HEK293T (cell line): ENCODE measurements around the gene PLBD2.

Experiments used
- CTCF ChIA-PET: fragments of 350-600 bp; formaldehyde crosslinking; extraction: SDS; loops from one replicate; lab custom pipeline; 2021; ENCODE audit warnings: antibody characterized with exemption, inconsistent platforms; lab: Yijun Ruan, JAX
- POLR2A ChIA-PET: fragments of 350-600 bp; formaldehyde crosslinking; extraction: SDS; loops from one replicate; lab custom pipeline; 2020; ENCODE audit warnings: antibody characterized with exemption, inconsistent platforms; lab: Yijun Ruan, JAX
- DNase-seq: peaks from one replicate; pipeline ENCODE4 v3.0.0; 2012; ENCODE audit warnings: mixed read lengths; ENCODE audit errors: extremely low spot score
- ARNT ChIP-seq: fragments of 450-650 bp; IDR thresholded peaks from 2 replicates; pipeline ENCODE4 v1.6.1; 2017; ENCODE audit warnings: mild to moderate bottlenecking
- BHLHE40 ChIP-seq: fragments of 450-650 bp; IDR thresholded peaks from 2 replicates; pipeline ENCODE4 v1.6.1; 2016; ENCODE audit warnings: mild to moderate bottlenecking, moderate library complexity, borderline replicate concordance
- CTBP1 ChIP-seq: fragments of 450-650 bp; IDR thresholded peaks from 2 replicates; pipeline ENCODE4 v1.6.1; 2016; ENCODE audit warnings: borderline replicate concordance
- ELF4 ChIP-seq: fragments of 450-650 bp; IDR thresholded peaks from 2 replicates; pipeline ENCODE4 v1.6.1; 2017; ENCODE audit warnings: antibody characterized with exemption
- FOXA1 ChIP-seq: fragments of 450-650 bp; IDR thresholded peaks from 2 replicates; pipeline ENCODE4 v1.6.1; 2016; ENCODE audit warnings: mild to moderate bottlenecking
- FOXK2 ChIP-seq: fragments of 450-650 bp; IDR thresholded peaks from 2 replicates; pipeline ENCODE4 v1.6.1; 2016; ENCODE audit warnings: mild to moderate bottlenecking
- FOXM1 ChIP-seq: fragments of 450-650 bp; IDR thresholded peaks from 2 replicates; pipeline ENCODE4 v1.6.1; 2017; ENCODE audit warnings: mild to moderate bottlenecking, borderline replicate concordance
- HDGF ChIP-seq: fragments of 450-650 bp; IDR thresholded peaks from 2 replicates; pipeline ENCODE4 v1.6.1; 2017; ENCODE audit warnings: antibody characterized with exemption, borderline replicate concordance
- L3MBTL2 ChIP-seq: fragments of 450-650 bp; conservative IDR thresholded peaks from 2 replicates; pipeline ENCODE4 v1.6.1; 2016; ENCODE audit warnings: mild to moderate bottlenecking
- LEF1 ChIP-seq: fragments of 450-650 bp; IDR thresholded peaks from 2 replicates; pipeline ENCODE4 v1.6.1; 2017; ENCODE audit warnings: mild to moderate bottlenecking, borderline replicate concordance
- NFRKB ChIP-seq: fragments of 450-650 bp; IDR thresholded peaks from 2 replicates; pipeline ENCODE4 v1.6.1; 2016; ENCODE audit warnings: mild to moderate bottlenecking, moderate library complexity
- SP1 ChIP-seq: fragments of 450-650 bp; IDR thresholded peaks from 2 replicates; pipeline ENCODE4 v1.6.1; 2017
- SUZ12 ChIP-seq: fragments of 450-650 bp; IDR thresholded peaks from 2 replicates; pipeline ENCODE4 v1.6.1; 2016; ENCODE audit warnings: mild to moderate bottlenecking
- TARDBP ChIP-seq: fragments of 450-650 bp; IDR thresholded peaks from 2 replicates; pipeline ENCODE4 v1.6.1; 2016
- ZNF384 ChIP-seq: fragments of 450-650 bp; IDR thresholded peaks from 2 replicates; pipeline ENCODE4 v1.6.1; 2016
- TF ChIP-seq, protein P1 (sequence below): fragments of 450-650 bp; IDR thresholded peaks from 2 replicates; pipeline ENCODE4 v1.6.1; 2016

Gene PLBD2

DNA sequence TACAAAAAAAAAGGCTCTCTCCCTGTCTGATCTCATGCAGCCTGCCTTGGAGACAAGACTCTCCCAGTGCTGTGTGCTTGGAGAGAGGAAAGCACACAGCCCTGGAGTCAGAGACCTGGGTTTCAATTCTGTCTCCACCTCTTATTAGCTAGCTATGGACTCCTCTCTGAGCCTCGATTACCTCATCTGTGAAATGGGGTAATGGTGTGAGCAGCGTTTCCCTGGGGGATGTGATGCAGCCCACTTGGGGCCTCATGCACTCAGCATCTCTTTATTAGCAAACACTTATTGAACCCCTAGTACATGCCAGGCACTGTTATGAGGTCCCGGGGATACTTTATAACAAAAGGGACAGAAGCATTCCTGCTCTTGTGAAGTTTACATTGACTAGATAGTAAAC is 32.8 kb downstream of the PLBD2 start:
- no peak for TF ChIP-seq FOXA1
- no peak for TF ChIP-seq ZNF384
- TF ChIP-seq HDGF = no peak
- TF ChIP-seq FOXK2 = no peak
- no peak for TF ChIP-seq LEF1
- TF ChIP-seq SP1 = no peak
- TF ChIP-seq FOXM1 = no peak
- no peak for TF ChIP-seq L3MBTL2
- TF ChIP-seq ARNT = no peak
- TF ChIP-seq, protein P1, sequence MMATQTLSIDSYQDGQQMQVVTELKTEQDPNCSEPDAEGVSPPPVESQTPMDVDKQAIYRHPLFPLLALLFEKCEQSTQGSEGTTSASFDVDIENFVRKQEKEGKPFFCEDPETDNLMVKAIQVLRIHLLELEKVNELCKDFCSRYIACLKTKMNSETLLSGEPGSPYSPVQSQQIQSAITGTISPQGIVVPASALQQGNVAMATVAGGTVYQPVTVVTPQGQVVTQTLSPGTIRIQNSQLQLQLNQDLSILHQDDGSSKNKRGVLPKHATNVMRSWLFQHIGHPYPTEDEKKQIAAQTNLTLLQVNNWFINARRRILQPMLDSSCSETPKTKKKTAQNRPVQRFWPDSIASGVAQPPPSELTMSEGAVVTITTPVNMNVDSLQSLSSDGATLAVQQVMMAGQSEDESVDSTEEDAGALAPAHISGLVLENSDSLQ = no peak
- no peak for TF ChIP-seq ELF4
- no peak for TF ChIP-seq TARDBP
- no peak for TF ChIP-seq NFRKB
- TF ChIP-seq BHLHE40 = no peak
- TF ChIP-seq SUZ12 = no peak
- no peak for TF ChIP-seq CTBP1
- CTCF ChIA-PET = no interaction called here
- DNase-seq = no peak
- POLR2A ChIA-PET = no interaction called here

DNA sequence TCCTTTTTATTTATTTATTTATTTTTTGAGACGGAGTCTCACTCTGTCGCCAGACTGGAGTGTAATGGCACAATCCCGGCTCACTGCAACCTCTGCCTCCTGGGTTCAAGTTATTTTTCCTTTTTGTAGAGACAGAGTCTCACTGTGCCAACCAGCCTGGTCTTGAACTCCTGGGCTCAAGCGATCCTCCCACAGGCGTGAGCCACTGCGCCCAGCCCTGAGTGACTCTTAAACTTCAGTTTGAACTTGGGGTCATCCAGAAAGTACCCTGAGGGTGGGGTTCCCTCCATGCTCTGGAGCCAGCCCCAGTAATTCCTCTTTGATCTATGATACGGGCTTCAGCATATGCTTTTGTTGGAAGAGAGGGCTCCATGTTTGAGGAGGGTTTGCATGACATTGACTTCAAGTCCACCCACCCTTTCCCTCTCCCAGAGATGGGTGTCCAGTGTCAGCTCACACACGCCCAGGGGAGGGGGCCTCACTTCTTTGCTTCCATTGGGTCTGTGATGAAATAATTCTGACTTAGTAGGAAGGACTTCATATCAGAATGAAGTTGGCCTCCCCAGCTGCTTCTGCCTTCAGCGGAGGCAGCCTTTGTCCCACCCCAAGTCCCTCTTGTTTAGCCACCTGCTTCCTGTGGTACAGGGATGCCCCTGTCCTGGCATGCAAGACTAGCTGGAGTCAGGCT is 33.4 kb downstream of the PLBD2 start:
- CTCF ChIA-PET = no interaction called here

DNA sequence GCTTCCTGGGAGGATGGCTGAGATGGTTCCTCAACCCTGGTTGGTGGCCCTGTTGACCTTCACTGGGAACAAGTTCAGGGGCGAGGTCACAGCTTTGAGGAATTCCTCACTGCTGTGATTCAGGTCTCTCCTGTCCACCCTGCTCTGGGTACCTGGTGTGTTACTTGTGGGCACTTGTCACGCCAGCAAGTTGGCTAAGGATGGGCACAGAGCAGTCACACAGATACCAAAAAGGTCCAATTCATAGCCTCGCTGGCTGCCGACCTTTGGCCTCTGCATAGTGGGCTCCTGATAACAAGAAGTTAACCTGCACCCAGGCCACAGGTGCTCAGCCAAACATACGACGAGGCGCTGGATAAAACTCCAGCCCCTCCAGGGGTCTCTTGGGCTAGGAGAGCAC is 34.1 kb downstream of the PLBD2 start:
- no peak for DNase-seq
- ChIA-PET POLR2A (no interaction called here), CTCF (no interaction called here)
- TF ChIP-seq FOXK2 (no peak), FOXA1 (no peak), CTBP1 (no peak), NFRKB (no peak)

More for the DNA sequence above, 33.4 kb downstream of the PLBD2 start:
- TF ChIP-seq, protein P1 = no peak
- TF ChIP-seq SUZ12 = no peak
- no peak for TF ChIP-seq NFRKB
- no peak for TF ChIP-seq L3MBTL2
- no peak for TF ChIP-seq SP1
- no peak for TF ChIP-seq ZNF384
- no peak for TF ChIP-seq LEF1
- no peak for DNase-seq
- POLR2A ChIA-PET = no interaction called here

DNA sequence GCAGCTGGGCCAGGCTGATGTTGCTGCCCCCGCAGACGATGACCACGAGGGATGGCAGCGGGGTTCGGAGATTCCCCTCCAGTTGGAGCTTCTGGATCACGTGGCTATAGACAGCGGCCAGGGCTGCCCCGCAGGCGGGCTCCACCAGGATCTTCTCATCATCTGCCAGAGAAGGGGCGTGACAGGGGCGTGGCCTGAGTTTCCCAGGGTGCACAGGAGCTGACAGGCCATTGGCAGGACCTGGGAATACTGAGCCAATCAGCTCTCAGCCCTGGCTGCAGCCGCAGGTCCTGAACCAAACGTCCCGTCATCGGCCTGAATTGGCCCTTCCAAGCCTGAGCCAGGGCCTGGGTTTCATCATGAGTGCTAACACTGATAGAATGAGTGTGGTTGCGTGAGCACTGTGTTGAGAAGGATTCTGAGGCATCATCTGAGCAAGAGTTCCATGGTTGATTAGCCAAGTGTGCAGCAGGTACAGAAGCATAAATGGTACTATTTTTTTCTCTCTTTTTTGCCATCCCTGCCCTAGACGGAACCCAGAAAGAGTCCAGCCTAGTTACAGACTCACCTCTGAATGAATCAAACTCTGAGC is 34.7 kb downstream of the PLBD2 start:
- DNase-seq = peak; percentile 82
- POLR2A ChIA-PET = no interaction called here
- CTCF ChIA-PET = no interaction called here
- TF ChIP-seq, protein P1 = peak; percentile 66
- no peak for TF ChIP-seq SP1

DNA sequence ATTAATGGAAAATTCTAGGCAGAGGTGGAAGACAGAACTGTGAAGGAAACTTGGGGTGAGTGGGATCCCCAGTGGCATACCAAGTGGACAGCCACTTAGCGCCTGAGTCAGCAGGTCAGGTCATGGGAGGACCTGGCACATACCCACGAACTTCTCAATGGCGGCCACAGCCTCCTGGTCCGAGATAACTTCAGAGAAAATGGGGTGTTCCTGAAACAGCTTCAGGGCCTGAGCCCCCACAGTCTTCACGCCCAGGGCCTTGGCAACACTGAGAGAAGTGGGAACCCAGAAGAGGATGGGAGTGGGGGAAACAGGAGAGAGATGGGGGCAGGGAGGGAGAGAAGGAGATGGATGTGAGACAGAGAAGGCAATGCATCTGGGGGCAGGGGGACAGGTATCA is 35.4 kb downstream of the PLBD2 start:
- ChIA-PET CTCF (no interaction called here), POLR2A (no interaction called here)
- DNase-seq = no peak
- TF ChIP-seq HDGF (no peak), LEF1 (no peak), SUZ12 (no peak), L3MBTL2 (no peak), NFRKB (no peak), FOXK2 (no peak), SP1 (no peak), TARDBP (no peak), FOXM1 (no peak), ZNF384 (no peak), ARNT (no peak), CTBP1 (no peak), FOXA1 (no peak), ELF4 (no peak), BHLHE40 (no peak)
- TF ChIP-seq, protein P1 = no peak

DNA sequence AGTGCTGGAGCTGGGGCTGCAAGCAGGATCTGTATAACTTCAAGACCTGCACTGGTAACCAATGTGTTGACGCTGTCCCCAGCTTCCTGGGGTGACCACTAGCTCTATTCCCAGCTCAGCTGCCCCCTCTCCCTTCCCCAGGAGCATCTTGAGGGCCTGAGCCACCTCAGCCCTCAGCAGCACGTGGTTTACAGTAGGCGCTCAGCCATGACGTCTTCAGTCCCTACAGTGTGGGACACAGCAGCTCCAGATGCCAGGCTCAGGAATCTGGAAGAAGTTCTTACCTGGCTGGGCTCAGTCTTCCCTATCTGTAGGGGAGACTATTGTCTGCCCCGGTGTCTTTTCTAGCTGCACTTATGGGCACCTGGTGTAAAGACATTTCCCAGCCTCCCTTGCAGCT is 36.7 kb downstream of the PLBD2 start:
- DNase-seq = no peak
- CTCF ChIA-PET = no interaction called here
- POLR2A ChIA-PET = no interaction called here
- TF ChIP-seq ZNF384 = no peak
- TF ChIP-seq HDGF = no peak
- no peak for TF ChIP-seq LEF1
- TF ChIP-seq FOXM1 = no peak
- TF ChIP-seq CTBP1 = no peak
- no peak for TF ChIP-seq ELF4
- no peak for TF ChIP-seq TARDBP
- TF ChIP-seq ARNT = no peak
- TF ChIP-seq SUZ12 = no peak
- no peak for TF ChIP-seq FOXA1
